SJSA1 (cell line): ENCODE results near the gene TMEM203. TPM values are rescaled to one million over a fixed set of nuclear protein-coding genes. Genes with fewer than 3 reads are reported as not detected.

Source experiments
- DNase-seq, 2 experiments: peaks; one replicate each; pipeline ENCODE4 v3.0.0-alpha.2; 2015 to 2020; ENCODE audit warnings: low spot score in 2 of 2, low read depth in 1 of 2
- H3K27ac ChIP-seq: fragments of 250-450 bp; sonication (Bioruptor Pico); 2 replicates; pipeline ENCODE4 v1.5.1; 2020; ENCODE audit warnings: mild to moderate bottlenecking, moderate library complexity
- H3K27me3 ChIP-seq: fragments of 250-450 bp; sonication (Bioruptor Pico); replicated peaks from 2 replicates; pipeline ENCODE4 v1.5.1; 2020; ENCODE audit warnings: mild to moderate bottlenecking, moderate library complexity
- H3K36me3 ChIP-seq: fragments of 250-450 bp; sonication (Bioruptor Pico); 2 replicates; pipeline ENCODE4 v1.5.1; 2020; ENCODE audit warnings: mild to moderate bottlenecking
- H3K4me1 ChIP-seq: fragments of 250-450 bp; sonication (Bioruptor Pico); replicated peaks from 2 replicates; pipeline ENCODE4 v1.6.1; 2021; ENCODE audit warnings: mild to moderate bottlenecking
- H3K4me3 ChIP-seq: fragments of 250-450 bp; sonication (Bioruptor Pico); 2 replicates; pipeline ENCODE4 v1.5.1; 2020; ENCODE audit warnings: mild to moderate bottlenecking
- H3K9me3 ChIP-seq: fragments of 250-450 bp; sonication (Bioruptor Pico); replicated peaks from 2 replicates; pipeline ENCODE4 v1.5.1; 2020; ENCODE audit warnings: mild to moderate bottlenecking
- total RNA-seq: library from RNA; depleted of rRNA; stranded (reverse); fragments of >200 nt; shearing (Covaris generic); gene quantifications from 2 replicates; pipeline ENCODE4 v1.2.3, GENCODE V29; 2014

Gene TMEM203
- total RNA-seq, 1 experiment from 2014 or later, result 44.5 TPM

- Histone ChIP-seq H3K36me3 (no peaks in the 10 kb centered on the region), H3K4me1 (peaks cover 6% of the 10 kb centered on the region), H3K27ac (no peak overlapping the region), H3K9me3 (no peaks in the 10 kb centered on the region), H3K27me3 (peaks cover 35% of the 10 kb centered on the region), H3K4me3 (no peak overlapping the region)
- DNase-seq, result no peak
Observed at GRCh38 chr9:137228968-137229896, 23.8 kb upstream of the TMEM203 start.

GRCh38 chr9:137228506-137228967 lies 23.1 kb upstream of the TMEM203 start:
- Histone ChIP-seq H3K4me1 (peaks cover 12% of the 10 kb centered on the region), H3K9me3 (no peaks in the 10 kb centered on the region), H3K27me3 (peaks cover 32% of the 10 kb centered on the region), H3K4me3 (no peak overlapping the region), H3K36me3 (peaks cover 2% of the 10 kb centered on the region; the same call in 1 of the 2 replicates), H3K27ac (no peak overlapping the region)
- DNase-seq, result no peak

GRCh38 chr9:137227853-137228505 lies 22.5 kb upstream of the TMEM203 start:
- peaks cover 14% of the 10 kb centered on the region for H3K4me1 ChIP-seq
- DNase-seq, result no peak
- H3K9me3 ChIP-seq, result no peaks in the 10 kb centered on the region
- H3K36me3 ChIP-seq, result peaks cover 3% of the 10 kb centered on the region; the same call in 1 of the 2 replicates
- H3K27me3 ChIP-seq, result peaks cover 28% of the 10 kb centered on the region
- H3K4me3 ChIP-seq, result no peak overlapping the region
- H3K27ac ChIP-seq, result no peak overlapping the region

GRCh38 chr9:137227054-137227852 lies 21.8 kb upstream of the TMEM203 start, which contains the start of gene RNF224:
RNF224 (plus strand) TSS chr9:137227502; CDS start chr9:137228336, 834 bp downstream.
- peaks cover 19% of the 10 kb centered on the region for H3K4me1 ChIP-seq
- peaks cover 20% of the 10 kb centered on the region; the same call in 1 of the 2 replicates for H3K27me3 ChIP-seq
- H3K27ac ChIP-seq, result no peak within 1 kb of the TSS

GRCh38 chr9:137226338-137227053 lies 21.0 kb upstream of the TMEM203 start:
- Histone ChIP-seq H3K36me3 (peaks cover 3% of the 10 kb centered on the region; the same call in 1 of the 2 replicates), H3K27ac (no peak overlapping the region), H3K4me3 (no peak overlapping the region)

More at GRCh38 chr9:137227054-137227852, 21.8 kb upstream of the TMEM203 start, which contains the start of gene RNF224:
- H3K9me3 ChIP-seq, result no peaks in the 10 kb centered on the region
- H3K36me3 ChIP-seq, result peaks cover 3% of the 10 kb centered on the region; the same call in 1 of the 2 replicates
- no peak within 1 kb of the TSS for H3K4me3 ChIP-seq
- DNase-seq, result peak; percentile 55 to 74

GRCh38 chr9:137225699-137226331 lies 20.4 kb upstream of the TMEM203 start:
- Histone ChIP-seq H3K36me3 (peaks cover 3% of the 10 kb centered on the region; the same call in 1 of the 2 replicates), H3K27ac (no peak overlapping the region), H3K4me3 (no peak overlapping the region), H3K4me1 (peaks cover 19% of the 10 kb centered on the region), H3K9me3 (no peaks in the 10 kb centered on the region), H3K27me3 (peaks cover 11% of the 10 kb centered on the region; the same call in 1 of the 2 replicates)
- DNase-seq, result no peak

More at GRCh38 chr9:137226338-137227053, 21.0 kb upstream of the TMEM203 start:
- Histone ChIP-seq H3K4me1 (peaks cover 19% of the 10 kb centered on the region), H3K27me3 (peaks cover 13% of the 10 kb centered on the region; the same call in 1 of the 2 replicates), H3K9me3 (no peaks in the 10 kb centered on the region)
- no peak for DNase-seq

GRCh38 chr9:137224830-137225694 lies 19.6 kb upstream of the TMEM203 start, which contains the start of gene CYSRT1:
CYSRT1 (plus strand) TSS chr9:137225174; CDS start chr9:137225622, 448 bp downstream.
- no peak for DNase-seq
- Histone ChIP-seq H3K4me1 (peaks cover 19% of the 10 kb centered on the region), H3K9me3 (no peaks in the 10 kb centered on the region), H3K36me3 (peaks cover 3% of the 10 kb centered on the region; the same call in 1 of the 2 replicates), H3K27ac (no peak within 1 kb of the TSS), H3K27me3 (peaks cover 3% of the 10 kb centered on the region; the same call in 1 of the 2 replicates), H3K4me3 (peak within 1 kb of the TSS; percentile 82)

- Histone ChIP-seq H3K4me1 (peaks cover 27% of the 10 kb centered on the region), H3K9me3 (no peaks in the 10 kb centered on the region), H3K36me3 (peaks cover 10% of the 10 kb centered on the region), H3K4me3 (peak overlapping the region; percentile 82), H3K27me3 (no peaks in the 10 kb centered on the region; the same call in 1 of the 2 replicates), H3K27ac (peak overlapping the region; percentile 50)
- DNase-seq, result peak; percentile 88 to 98
Observed at GRCh38 chr9:137223078-137223970, 17.9 kb upstream of the TMEM203 start.

- H3K4me3 ChIP-seq, result peak within 1 kb of the TSS; percentile 82
- H3K27me3 ChIP-seq, result no peaks in the 10 kb centered on the region
- H3K9me3 ChIP-seq, result no peaks in the 10 kb centered on the region
- H3K36me3 ChIP-seq, result peaks cover 19% of the 10 kb centered on the region
- DNase-seq, result no peak
- H3K27ac ChIP-seq, result no peak within 1 kb of the TSS
- H3K4me1 ChIP-seq, result peaks cover 29% of the 10 kb centered on the region
Observed at GRCh38 chr9:137222190-137223077, 17.0 kb upstream of the TMEM203 start, which contains the start of gene RNF208. RNF208 (minus strand) TSS chr9:137222240; CDS start chr9:137221212, 1,028 bp downstream.
